GM18858 (cell line): ENCODE results near the gene BRD4.
"Not testable (repeated sequence)": the region's sequence is repeated elsewhere in the genome, so short reads cannot be mapped to it uniquely, and the experiment has no call there.

ENCODE experiments used
- ATAC-seq: cut with Tn5 transposase; IDR thresholded peaks from one replicate; pipeline ENCODE4 v1.9.1; 2021; ENCODE audit not compliant: unreplicated experiment

BRD4 gene

GRCh38 chr19:15363048-15363447, 30.7 kb upstream of the BRD4 start:
- ATAC-seq, result not testable (repeated sequence)

DNA sequence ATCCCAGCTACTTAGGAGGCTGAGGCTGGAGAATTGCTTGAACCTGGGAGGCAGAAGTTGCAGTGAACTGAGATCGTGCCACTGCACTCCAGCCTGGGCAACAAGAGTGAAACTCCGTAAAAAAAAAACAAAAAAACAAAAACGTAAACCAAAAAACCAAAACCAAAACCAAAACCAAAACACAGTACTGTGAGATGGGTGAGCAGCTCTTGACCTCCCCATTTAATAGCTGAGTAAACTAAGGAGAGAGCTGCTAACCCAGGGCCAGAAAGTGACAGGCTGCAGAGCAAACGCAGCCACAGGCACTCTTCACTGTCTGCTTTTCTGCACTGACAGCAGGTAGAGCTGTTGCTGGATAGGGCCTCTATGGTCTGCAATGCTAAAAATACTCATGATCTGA, 27.7 kb upstream of the BRD4 start:
- not testable (repeated sequence) for ATAC-seq

GRCh38 chr19:15358918-15359317, 26.6 kb upstream of the BRD4 start:
- ATAC-seq, result no peak

- no peak for ATAC-seq
Measured at GRCh38 chr19:15357906-15358305, 25.6 kb upstream of the BRD4 start.

DNA sequence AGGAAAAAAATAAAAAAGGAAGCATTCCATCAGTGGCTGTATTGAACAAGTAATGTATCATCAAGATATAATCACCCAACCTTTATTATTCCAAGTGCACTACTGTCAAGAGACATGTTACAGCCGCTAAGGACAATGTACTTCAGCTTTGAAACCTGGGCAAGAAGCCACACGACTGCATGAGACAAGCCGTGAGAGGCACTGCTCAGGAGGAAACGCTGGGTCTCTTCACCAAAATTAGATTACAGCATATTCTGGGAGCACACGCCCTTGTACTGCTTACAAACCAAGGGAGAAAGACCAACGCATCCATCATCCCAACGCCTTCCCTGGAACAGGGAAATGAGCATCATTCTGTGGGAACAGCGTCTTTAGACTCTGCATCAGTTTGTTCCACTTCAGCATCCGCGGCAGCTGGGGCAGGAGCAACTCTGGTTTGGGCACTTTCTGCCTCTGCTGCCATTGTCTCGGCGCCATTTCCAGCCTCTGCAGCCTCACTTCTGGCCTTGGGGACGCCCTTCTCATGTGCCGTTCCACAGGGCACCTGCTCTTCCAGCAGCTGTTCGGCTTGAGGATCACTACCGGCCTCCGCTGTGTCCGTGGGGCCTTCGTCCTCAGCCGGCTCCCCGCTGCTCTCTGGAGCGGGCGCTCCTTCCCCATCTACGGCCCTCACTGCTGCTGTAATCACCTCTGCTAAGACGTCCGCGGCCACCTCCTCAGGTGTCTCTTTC, 22.4 kb upstream of the BRD4 start:
- ATAC-seq, result no peak

- no peak for ATAC-seq
Measured at GRCh38 chr19:15353908-15354307, 21.6 kb upstream of the BRD4 start.

- ATAC-seq, result not testable (repeated sequence)
Measured at GRCh38 chr19:15352535-15352934, 20.2 kb upstream of the BRD4 start.

GRCh38 chr19:15341328-15341727, 9.0 kb upstream of the BRD4 start:
- not testable (repeated sequence) for ATAC-seq

DNA sequence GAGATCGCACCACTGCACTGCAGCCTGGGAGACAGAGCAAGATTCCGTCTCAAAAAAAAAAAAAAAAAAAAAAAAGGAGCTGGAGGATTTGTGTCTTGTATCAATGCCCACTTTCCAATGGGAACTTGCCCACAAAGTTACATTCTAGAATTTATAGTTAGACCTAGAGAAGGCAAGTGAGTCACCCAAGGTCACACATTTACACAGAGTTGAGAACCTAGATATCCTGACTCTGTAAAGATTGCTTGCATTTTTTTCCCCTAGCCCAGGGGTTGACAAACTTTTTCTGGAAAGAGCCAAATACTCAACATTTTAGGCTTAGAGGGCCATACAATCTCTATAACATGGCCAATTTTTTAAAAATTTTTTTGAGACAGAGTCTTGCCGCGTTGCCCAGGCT, 7.7 kb upstream of the BRD4 start:
- no peak for ATAC-seq

- no peak for ATAC-seq
Measured at GRCh38 chr19:15337202-15337601, 4.9 kb upstream of the BRD4 start.

DNA sequence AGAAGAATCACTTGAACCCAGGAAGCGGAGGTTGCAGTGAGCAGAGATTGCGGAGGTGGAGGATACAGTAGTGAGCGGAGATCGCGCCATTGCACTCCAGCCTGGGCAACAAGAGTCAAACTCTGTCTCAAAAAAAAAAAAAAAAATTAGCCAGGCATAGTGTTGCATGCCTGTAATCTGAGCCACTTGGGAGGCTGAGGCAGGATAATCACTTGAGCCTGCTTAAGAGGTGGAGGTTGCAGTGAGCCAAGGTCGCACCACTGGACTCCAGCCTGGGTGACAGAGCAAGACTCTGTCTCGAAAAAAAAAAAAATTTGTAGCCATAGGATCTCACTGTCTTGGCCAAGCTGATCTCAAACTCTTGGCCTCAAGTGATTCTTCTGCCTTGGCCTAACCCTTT, 3.7 kb upstream of the BRD4 start:
- not testable (repeated sequence) for ATAC-seq

GRCh38 chr19:15331419-15332310, 674 bp downstream of the BRD4 start:
- peak; percentile 24 for ATAC-seq

DNA sequence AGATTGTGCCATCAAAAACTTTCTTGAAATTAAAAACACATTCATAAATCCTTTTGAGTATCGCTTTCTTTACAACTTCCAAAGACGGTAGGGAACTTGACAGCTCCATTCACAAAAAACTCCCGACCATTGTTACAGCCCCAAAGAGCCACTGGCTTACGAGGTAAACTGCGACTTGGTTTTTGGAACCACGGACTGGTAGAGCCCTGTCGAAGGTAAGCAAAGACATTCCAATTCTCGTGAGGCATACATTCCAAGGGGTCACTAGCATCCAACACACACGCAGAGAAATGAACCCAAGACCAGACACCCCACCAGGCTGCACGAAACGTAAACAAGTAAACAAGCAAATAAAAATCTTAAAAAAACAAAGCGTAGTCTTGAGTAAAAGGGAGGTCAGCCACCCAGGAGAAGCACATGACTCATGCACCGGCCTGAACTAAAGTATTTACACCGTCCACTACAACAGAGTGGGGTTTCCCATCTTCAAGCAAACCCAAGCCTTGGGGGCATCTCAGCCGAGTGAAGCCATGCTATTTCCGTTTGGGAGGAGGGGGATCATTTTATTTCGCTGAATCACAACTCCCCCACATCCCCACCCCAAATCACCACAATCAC, 1.4 kb downstream of the BRD4 start:
- ATAC-seq, result no peak

GRCh38 chr19:15328312-15328711, 4.0 kb downstream of the BRD4 start:
- ATAC-seq, result no peak

DNA sequence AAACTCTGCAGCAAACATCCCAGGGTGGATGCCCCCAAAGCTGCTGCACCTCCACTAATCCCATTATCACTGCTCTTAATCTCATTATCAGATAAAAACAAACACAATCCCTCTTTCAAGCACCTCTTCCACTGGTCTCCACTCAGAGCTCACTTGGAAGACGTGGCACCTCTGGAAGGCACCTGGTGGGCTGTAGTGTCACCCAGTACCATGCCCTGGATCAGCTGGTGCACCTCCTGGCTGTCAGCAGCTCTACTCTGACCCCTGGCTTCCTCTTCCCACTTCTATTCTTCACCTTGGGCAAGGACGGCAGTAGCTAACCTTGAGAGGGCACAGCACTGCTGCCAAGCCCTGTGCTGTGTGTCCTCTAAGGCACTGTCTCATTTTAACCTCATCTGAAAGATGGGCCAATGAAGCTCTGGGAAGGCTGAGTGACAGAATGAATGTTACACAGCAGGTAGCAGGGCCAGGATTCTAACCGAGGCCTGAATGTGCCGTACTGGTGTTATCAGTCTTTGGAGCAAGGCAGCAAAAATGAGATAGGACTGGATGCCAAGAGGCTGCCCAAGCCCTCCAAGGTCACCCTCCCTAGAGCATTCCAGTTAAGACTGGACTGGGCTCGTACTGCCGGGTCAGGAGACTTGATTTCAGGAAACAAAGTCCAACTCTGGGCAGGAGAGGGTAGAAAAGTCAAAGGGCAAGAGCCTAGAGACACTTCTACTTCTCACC, 7.4 kb downstream of the BRD4 start:
- ATAC-seq, result no peak

GRCh38 chr19:15323496-15324235, 8.7 kb downstream of the BRD4 start:
- no peak for ATAC-seq

GRCh38 chr19:15321739-15322138, 10.6 kb downstream of the BRD4 start:
- no peak for ATAC-seq

GRCh38 chr19:15320116-15320515, 12.2 kb downstream of the BRD4 start:
- no peak for ATAC-seq

DNA sequence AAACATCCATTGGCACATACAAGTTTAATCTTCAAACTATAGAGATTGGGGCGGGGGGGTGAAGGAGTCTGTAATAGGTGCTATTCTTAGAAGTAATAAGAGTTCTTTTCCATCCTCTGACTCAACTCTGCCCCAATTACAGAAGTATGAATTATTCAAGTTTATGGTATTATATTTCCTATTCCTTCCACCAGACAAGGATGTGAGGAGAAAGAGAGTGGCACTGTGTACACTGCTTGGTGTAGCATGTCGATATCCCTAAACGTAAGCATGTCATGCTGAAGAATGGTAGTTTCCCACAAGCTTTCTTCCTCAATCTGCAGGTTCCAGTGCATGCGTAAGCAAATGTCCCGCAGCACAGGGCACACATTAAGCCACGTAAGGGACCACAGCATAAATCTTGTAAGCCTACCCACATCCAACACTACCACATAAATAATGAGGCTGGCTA, 14.1 kb downstream of the BRD4 start:
- ATAC-seq, result no peak

DNA sequence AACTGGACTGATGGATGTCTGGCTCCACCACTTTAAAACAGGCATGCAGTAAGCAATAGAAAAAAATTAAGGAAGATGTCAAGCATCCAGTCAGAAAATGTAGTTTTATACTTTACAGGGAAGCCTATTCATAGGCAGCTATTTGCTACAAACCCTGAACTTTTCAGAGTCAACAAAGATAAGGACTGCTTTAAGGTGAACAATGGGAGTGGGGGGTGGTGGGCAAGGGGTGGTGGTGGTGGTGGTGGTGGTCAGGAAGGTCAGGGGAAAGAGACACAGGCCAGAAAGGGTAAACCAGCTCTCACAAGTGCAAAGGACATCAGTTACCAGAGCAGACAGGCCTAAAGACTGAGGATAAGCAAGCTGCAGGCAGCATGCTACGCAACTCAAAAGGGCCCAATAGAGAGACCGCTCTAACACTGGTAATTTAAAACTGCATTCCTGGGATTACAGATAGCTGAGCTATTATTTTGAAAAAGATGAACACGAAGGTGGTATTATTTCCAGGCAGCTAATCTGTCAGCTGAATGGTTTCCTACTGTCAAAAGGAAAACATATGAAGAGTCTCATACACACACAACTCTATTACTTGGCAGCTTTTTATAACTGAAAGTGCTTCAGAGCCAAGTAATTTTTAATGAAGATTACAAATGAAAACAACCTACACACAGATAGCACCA, 14.8 kb downstream of the BRD4 start:
- no peak for ATAC-seq
